ENCODE results near the gene TIMM10B. TPM values are rescaled to one million over a fixed set of nuclear protein-coding genes. Genes with fewer than 3 reads are reported as not detected.

The TIMM10B gene
- total RNA-seq, 1 experiment from 2014 or later, result 57.2 TPM

- Histone ChIP-seq H4K20me1 (ENCODE audit: insufficient read depth, low read depth, low read length) (no peaks in the 10 kb centered on the region), H3K4me2 (ENCODE audit: low read depth, low read length, poor library complexity, severe bottlenecking) (no peak overlapping the region), H3K27me3 (ENCODE audit: low read length) (no peaks in the 10 kb centered on the region), H2AFZ (ENCODE audit: low read length) (no peak overlapping the region), H3K79me2 (ENCODE audit: low read length) (no peaks in the 10 kb centered on the region), H3K9me2 (replicated peaks; ENCODE audit: insufficient read depth, low read length) (no peaks in the 10 kb centered on the region), H3K4me3 (ENCODE audit: low read length) (no peak overlapping the region), H3K36me3 (ENCODE audit: insufficient read depth, low read length) (no peaks in the 10 kb centered on the region), H3K4me1 (ENCODE audit: low read length) (peaks cover 16% of the 10 kb centered on the region), H3K27ac (ENCODE audit: low read length) (no peak overlapping the region), H3K9me3 (ENCODE audit: low read length) (no peaks in the 10 kb centered on the region), H3K9ac (ENCODE audit: low read length) (no peak overlapping the region)
- DNase-seq, result no peak
Measured at GRCh38 chr11:6459099-6459450, 22.2 kb upstream of the TIMM10B start.

GRCh38 chr11:6468712-6469495 lies 12.4 kb upstream of the TIMM10B start:
- H3K27me3 ChIP-seq (ENCODE audit: low read length), result no peaks in the 10 kb centered on the region
- peaks cover 10% of the 10 kb centered on the region for H3K4me1 ChIP-seq (ENCODE audit: low read length)
- no peaks in the 10 kb centered on the region for H3K9me3 ChIP-seq (ENCODE audit: low read length)
- H2AFZ ChIP-seq (ENCODE audit: low read length), result no peak overlapping the region
- no peak overlapping the region for H3K4me3 ChIP-seq (ENCODE audit: low read length)
- H3K79me2 ChIP-seq (ENCODE audit: low read length), result no peaks in the 10 kb centered on the region
- H3K9ac ChIP-seq (ENCODE audit: low read length), result 0 out of 2 replicates have a peak overlapping the region, but pooled peaks have one; percentile 21
- H3K27ac ChIP-seq (ENCODE audit: low read length), result no peak overlapping the region
- H4K20me1 ChIP-seq (ENCODE audit: insufficient read depth, low read depth, low read length), result 0 out of 2 replicates have a peak, but pooled peaks cover 3% of the 10 kb centered on the region
- no peaks in the 10 kb centered on the region for H3K36me3 ChIP-seq (ENCODE audit: insufficient read depth, low read length)
- peak; percentile 68 for DNase-seq
- H3K9me2 ChIP-seq (replicated peaks; ENCODE audit: insufficient read depth, low read length), result no peaks in the 10 kb centered on the region
- H3K4me2 ChIP-seq (ENCODE audit: low read depth, low read length, poor library complexity, severe bottlenecking), result no peak overlapping the region

GRCh38 chr11:6469599-6469998 lies 11.7 kb upstream of the TIMM10B start:
- Histone ChIP-seq H3K9me3 (ENCODE audit: low read length) (no peaks in the 10 kb centered on the region), H3K4me1 (ENCODE audit: low read length) (peaks cover 16% of the 10 kb centered on the region), H3K27me3 (ENCODE audit: low read length) (no peaks in the 10 kb centered on the region), H3K4me2 (ENCODE audit: low read depth, low read length, poor library complexity, severe bottlenecking) (no peak overlapping the region), H3K9ac (ENCODE audit: low read length) (0 out of 2 replicates have a peak overlapping the region, but pooled peaks have one; percentile 21), H2AFZ (ENCODE audit: low read length) (no peak overlapping the region), H3K9me2 (replicated peaks; ENCODE audit: insufficient read depth, low read length) (no peaks in the 10 kb centered on the region), H3K4me3 (ENCODE audit: low read length) (no peak overlapping the region), H3K36me3 (ENCODE audit: insufficient read depth, low read length) (no peaks in the 10 kb centered on the region), H3K79me2 (ENCODE audit: low read length) (no peaks in the 10 kb centered on the region), H3K27ac (ENCODE audit: low read length) (no peak overlapping the region), H4K20me1 (ENCODE audit: insufficient read depth, low read depth, low read length) (0 out of 2 replicates have a peak, but pooled peaks cover 3% of the 10 kb centered on the region)
- DNase-seq, result no peak

GRCh38 chr11:6472934-6473333 lies 8.4 kb upstream of the TIMM10B start:
- no peak for DNase-seq
- no peak overlapping the region for H2AFZ ChIP-seq (ENCODE audit: low read length)
- 0 out of 2 replicates have a peak, but pooled peaks cover 3% of the 10 kb centered on the region for H4K20me1 ChIP-seq (ENCODE audit: insufficient read depth, low read depth, low read length)
- H3K9ac ChIP-seq (ENCODE audit: low read length), result peak overlapping the region; percentile 75
- H3K9me3 ChIP-seq (ENCODE audit: low read length), result no peaks in the 10 kb centered on the region
- peak overlapping the region; percentile 75 for H3K4me2 ChIP-seq (ENCODE audit: low read depth, low read length, poor library complexity, severe bottlenecking)
- no peak overlapping the region for H3K27ac ChIP-seq (ENCODE audit: low read length)
- peak overlapping the region; percentile 72; the same call in 1 of the 2 replicates for H3K4me3 ChIP-seq (ENCODE audit: low read length)
- peaks cover 16% of the 10 kb centered on the region for H3K4me1 ChIP-seq (ENCODE audit: low read length)
- no peaks in the 10 kb centered on the region for H3K79me2 ChIP-seq (ENCODE audit: low read length)
- H3K27me3 ChIP-seq (ENCODE audit: low read length), result no peaks in the 10 kb centered on the region
- no peaks in the 10 kb centered on the region; the same call in 1 of the 2 replicates for H3K36me3 ChIP-seq (ENCODE audit: insufficient read depth, low read length)
- no peaks in the 10 kb centered on the region for H3K9me2 ChIP-seq (replicated peaks; ENCODE audit: insufficient read depth, low read length)

- peak; percentile 89 for DNase-seq
- H3K4me1 ChIP-seq (ENCODE audit: low read length), result peaks cover 16% of the 10 kb centered on the region
- no peaks in the 10 kb centered on the region; the same call in 1 of the 2 replicates for H3K36me3 ChIP-seq (ENCODE audit: insufficient read depth, low read length)
- H2AFZ ChIP-seq (ENCODE audit: low read length), result peak within 1 kb of the TSS; percentile 82
- no peak within 1 kb of the TSS for H3K27ac ChIP-seq (ENCODE audit: low read length)
- H3K9me2 ChIP-seq (replicated peaks; ENCODE audit: insufficient read depth, low read length), result no peaks in the 10 kb centered on the region
- no peaks in the 10 kb centered on the region for H3K27me3 ChIP-seq (ENCODE audit: low read length)
- H4K20me1 ChIP-seq (ENCODE audit: insufficient read depth, low read depth, low read length), result 0 out of 2 replicates have a peak, but pooled peaks cover 3% of the 10 kb centered on the region
- H3K4me2 ChIP-seq (ENCODE audit: low read depth, low read length, poor library complexity, severe bottlenecking), result peak within 1 kb of the TSS; percentile 75
- H3K9ac ChIP-seq (ENCODE audit: low read length), result peak within 1 kb of the TSS; percentile 75
- H3K9me3 ChIP-seq (ENCODE audit: low read length), result no peaks in the 10 kb centered on the region
- H3K79me2 ChIP-seq (ENCODE audit: low read length), result no peaks in the 10 kb centered on the region
- H3K4me3 ChIP-seq (ENCODE audit: low read length), result peak within 1 kb of the TSS; percentile 72
Measured at GRCh38 chr11:6473451-6474412, 7.6 kb upstream of the TIMM10B start, which contains the start of gene TRIM3. TRIM3 (minus strand) TSS chr11:6473941; CDS start chr11:6465695, 8,246 bp downstream.

- Histone ChIP-seq H3K4me3 (ENCODE audit: low read length) (peak overlapping the region; percentile 63; the same call in 1 of the 2 replicates), H3K36me3 (ENCODE audit: insufficient read depth, low read length) (peaks cover 3% of the 10 kb centered on the region; the same call in 1 of the 2 replicates), H3K4me1 (ENCODE audit: low read length) (peaks cover 14% of the 10 kb centered on the region), H4K20me1 (ENCODE audit: insufficient read depth, low read depth, low read length) (peaks cover 3% of the 10 kb centered on the region; the same call in 1 of the 2 replicates), H3K9me3 (ENCODE audit: low read length) (no peaks in the 10 kb centered on the region), H3K79me2 (ENCODE audit: low read length) (peaks cover 4% of the 10 kb centered on the region), H3K27ac (ENCODE audit: low read length) (no peak overlapping the region), H3K9me2 (replicated peaks; ENCODE audit: insufficient read depth, low read length) (no peaks in the 10 kb centered on the region), H3K9ac (ENCODE audit: low read length) (peak overlapping the region; percentile 55), H3K4me2 (ENCODE audit: low read depth, low read length, poor library complexity, severe bottlenecking) (peak overlapping the region; percentile 67), H2AFZ (ENCODE audit: low read length) (no peak overlapping the region), H3K27me3 (ENCODE audit: low read length) (no peaks in the 10 kb centered on the region)
- no peak for DNase-seq
Measured at GRCh38 chr11:6474413-6474792, 6.9 kb upstream of the TIMM10B start.

GRCh38 chr11:6474806-6475500 lies 6.3 kb upstream of the TIMM10B start:
- H3K9ac ChIP-seq (ENCODE audit: low read length), result no peak overlapping the region

More at GRCh38 chr11:6474806-6475500, 6.3 kb upstream of the TIMM10B start:
- Histone ChIP-seq H3K79me2 (ENCODE audit: low read length) (peaks cover 9% of the 10 kb centered on the region), H3K27ac (ENCODE audit: low read length) (no peak overlapping the region), H3K4me1 (ENCODE audit: low read length) (peaks cover 14% of the 10 kb centered on the region), H3K4me2 (ENCODE audit: low read depth, low read length, poor library complexity, severe bottlenecking) (no peak overlapping the region), H3K9me2 (replicated peaks; ENCODE audit: insufficient read depth, low read length) (no peaks in the 10 kb centered on the region), H2AFZ (ENCODE audit: low read length) (no peak overlapping the region), H3K9me3 (ENCODE audit: low read length) (no peaks in the 10 kb centered on the region), H4K20me1 (ENCODE audit: insufficient read depth, low read depth, low read length) (peaks cover 3% of the 10 kb centered on the region; the same call in 1 of the 2 replicates), H3K27me3 (ENCODE audit: low read length) (no peaks in the 10 kb centered on the region), H3K36me3 (ENCODE audit: insufficient read depth, low read length) (peaks cover 5% of the 10 kb centered on the region; the same call in 1 of the 2 replicates), H3K4me3 (ENCODE audit: low read length) (no peak overlapping the region)
- DNase-seq, result peak; percentile 53

All from Karpas-422 (cell line).